Limb (tissue), 2 donors: ENCODE data around the gene WSCD2.

Experiments used
- DNase-seq, 2 donors: peaks; one replicate each; pipeline ENCODE4 v3.0.0-alpha.2; 2016; ENCODE audit errors: extremely low spot score in 2 of 2

The WSCD2 gene

DNA sequence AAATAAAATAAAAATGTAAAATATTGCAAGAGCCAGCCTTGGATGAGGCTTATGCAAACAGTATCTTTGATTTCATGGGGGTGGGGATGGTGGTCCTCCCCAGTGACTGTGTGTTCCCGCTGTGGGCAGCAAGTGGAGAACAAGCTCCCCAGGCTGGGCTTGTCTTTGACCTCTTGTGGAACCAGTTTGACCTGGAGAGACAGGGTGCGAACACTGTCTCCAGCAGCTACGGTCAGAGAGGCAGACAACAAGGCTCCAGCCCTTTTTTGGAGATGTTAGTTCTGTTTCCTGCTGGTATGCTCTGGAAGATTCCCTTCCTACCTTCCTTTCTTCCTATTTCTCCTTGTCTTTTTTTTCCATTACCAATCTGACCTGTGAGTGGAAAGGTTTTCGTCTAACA, 21.8 kb upstream of the WSCD2 start:
- DNase-seq = no peak

DNA sequence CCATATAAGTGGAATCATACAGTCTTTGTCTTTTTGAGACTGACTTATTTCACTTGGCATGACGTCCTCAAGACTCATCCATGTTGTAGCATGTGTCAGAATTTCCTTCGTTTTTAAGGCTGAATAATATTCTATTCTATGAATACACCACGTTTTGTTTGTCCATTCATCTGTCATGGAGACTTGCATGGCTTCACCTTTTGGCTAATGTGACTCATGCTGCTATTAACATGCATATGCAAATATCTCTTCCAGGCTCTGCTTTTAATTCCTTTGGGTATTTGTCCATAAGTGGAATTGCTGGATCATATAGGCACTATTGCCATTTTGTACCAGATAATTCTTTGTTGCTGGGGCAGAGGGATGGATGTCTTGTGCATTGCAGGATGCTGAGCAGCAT, 19.6 kb upstream of the WSCD2 start:
- DNase-seq = no peak

DNA sequence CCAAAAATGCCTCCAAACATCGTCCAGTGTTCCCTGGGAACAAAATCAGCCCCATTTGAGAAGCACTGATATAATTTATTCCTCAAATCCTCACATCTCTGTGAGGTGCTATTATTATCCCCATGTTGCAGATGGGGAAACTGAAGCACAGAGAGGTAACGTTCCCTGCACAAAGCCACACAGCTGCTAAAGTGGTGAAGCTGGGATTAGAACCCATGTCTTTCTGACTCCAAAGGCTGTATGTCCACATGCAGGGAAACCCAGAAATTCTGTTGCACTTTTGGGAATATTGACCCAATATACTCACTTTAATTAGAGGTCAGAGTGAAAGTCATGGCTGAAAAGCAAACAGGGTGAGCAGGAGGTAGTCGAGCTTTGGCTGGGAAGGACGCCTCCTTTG, 19.1 kb upstream of the WSCD2 start:
- DNase-seq = no peak

DNA sequence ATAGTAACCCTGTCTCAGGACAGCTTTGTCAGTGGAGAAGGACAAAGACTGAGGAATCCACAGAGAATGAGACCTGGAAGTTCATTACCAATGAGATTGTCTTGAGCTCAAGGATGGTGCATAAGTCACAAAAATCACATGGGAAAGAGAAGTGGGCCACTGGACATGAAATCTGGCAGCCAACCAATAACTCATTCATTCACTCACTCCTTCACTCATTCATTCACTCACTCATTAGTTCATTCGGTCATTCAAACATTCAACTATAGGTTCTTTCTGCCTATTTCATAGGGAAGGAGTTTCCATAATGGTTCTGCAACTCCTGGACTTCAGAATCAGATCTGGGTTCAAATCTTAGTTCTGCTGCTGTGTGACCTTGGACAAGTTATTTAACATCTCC, 18.2 kb upstream of the WSCD2 start:
- no peak for DNase-seq

DNA sequence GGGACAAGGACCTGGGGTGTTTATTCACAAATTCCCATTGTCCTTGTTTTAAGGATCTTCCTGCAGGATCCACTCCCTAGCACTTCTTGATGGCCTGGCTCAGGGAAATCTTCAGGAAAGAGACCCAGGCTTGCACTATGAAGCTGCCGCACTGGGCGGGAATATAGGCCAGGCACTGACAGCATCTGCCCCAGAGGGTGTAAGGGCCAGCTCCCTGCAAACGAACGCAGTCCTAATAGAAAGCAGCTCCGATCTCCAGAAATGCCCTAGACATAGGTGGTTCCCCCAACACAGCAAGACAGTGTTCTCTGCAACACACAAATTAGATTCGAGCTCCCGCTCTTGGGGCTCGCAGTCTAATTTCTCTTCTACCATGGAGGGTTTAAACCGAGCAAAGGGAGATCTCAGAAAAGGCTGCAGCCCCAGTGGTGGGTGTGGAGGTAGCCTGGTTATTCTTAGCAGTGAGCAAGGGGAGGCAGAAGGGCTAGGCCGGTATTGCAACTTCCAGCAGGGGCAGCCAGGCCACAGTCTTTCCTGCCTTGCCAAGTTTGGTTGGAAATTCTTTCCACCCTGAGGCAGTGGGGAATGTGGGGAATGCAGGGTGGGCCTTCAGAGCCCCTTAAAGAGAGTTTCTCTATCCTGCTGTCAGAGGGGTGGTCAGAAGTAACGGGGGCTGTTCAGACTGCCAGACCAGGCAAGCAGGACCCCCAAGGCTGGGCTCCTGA, 16.1 kb upstream of the WSCD2 start:
- peak; percentile 63 to 64 for DNase-seq

DNA sequence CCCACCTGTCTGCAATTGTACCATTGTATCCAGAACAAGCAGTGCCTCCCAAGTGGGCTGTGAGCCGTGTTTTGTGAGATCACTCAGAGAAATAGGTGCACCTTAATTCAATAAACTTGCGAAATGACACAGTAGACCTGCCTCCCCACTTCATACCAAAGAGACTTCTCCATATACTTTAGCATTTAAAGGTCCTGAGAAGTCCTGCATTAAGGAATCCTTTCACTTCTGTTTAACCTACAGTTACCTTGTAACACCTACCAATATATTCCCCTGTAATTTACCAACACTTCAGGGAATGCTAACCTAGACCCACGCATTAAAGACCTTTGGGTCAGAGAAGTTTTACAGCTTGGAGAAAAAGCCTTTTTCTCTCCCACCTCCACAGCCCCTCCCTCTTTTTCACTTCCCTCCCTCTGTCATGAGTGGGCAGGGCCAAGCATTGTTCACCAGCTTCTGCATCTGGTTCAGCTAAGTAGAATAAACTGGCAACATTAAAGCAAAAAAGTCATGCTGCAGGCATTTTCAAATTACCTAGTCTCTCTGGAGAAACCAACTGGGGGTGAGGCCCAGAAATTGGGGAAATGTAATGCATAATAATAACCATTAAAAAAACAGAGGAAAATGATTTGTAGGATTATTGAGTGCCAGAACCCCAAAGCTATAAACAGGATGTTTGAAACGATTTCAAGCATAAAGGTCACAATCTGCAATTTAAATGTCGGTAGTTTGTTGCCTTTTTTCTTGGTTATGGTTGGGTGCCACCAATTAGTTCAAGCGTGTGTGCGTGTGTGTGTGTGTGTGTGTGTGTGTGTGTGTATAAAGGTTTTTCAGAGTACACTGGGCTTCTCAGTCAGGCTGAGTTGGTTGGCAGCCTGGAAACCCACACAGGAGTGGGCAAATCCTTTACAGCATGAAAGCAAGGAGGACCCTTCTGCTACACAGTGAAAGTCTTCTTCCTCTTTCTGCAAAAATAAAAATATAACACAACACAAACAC, 13.7 kb upstream of the WSCD2 start:
- DNase-seq = peak in 1 of 2 donors; percentile 55

DNA sequence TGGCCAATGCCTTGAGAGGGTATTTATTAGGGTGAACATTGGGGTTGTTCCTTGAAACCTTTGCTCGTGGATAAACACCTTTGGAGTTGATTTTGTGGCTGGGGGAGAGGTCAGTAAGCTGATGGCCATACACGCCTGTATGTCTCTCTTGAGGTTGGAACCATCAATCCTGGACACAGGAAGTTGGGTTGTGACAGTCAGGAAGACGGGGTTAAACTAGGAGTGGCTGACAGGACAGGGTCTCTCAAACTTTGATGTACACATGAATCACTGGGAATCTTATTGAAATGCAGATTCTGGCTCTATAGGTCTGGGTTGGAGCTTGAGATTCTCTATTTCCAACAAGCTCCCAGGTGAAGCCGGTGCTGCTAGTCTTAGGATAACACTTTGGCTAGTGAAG, 12.8 kb upstream of the WSCD2 start:
- no peak for DNase-seq

DNA sequence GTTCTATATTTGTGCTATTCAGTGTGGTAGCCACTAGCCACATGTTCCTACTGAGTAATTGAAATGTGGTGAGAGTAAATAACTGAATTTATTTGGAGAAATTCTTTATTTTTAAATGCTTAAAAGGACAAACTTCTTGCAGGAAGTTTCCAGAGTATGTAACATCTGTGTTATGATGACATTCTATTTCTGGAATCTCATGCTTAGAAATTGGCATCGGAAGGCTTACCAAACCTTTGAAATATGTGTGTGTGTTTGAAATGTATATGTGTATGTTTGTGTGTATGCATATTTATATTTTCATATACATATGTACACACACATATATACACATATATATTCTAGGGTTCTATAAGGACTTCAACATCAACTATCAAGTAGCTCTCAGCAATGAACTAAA, 12.4 kb upstream of the WSCD2 start:
- DNase-seq = no peak

DNA sequence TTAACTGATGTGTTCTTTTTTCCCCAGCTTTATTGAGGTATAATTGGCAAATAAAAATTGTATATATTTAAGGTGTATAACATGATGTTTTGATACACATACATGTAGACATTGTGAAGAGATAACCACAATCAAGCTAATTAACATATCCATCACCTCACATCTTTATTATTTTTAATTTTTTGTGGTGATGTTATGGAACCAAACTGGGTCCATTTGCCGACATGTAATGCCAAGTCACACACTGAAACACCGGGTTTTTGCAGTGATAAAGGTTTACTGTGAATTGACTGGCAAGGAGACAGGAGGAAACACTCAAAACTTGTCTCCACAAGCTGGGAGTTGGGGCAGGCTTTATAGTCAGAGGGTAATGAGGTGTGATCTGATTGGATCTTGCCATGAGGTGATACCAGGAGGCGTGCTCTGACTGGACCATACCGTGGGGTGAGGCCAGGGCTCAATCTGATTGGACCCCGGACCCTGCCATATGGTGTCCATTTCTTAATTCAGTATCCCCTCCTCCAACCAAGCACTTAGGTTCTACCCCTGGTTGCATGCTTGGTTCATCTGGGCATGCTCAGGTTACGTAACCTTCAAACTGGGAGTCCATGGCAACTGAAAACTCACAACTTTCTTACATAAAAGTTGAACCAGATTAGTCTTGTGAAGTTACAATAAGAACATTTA, 11.8 kb upstream of the WSCD2 start:
- DNase-seq = no peak

DNA sequence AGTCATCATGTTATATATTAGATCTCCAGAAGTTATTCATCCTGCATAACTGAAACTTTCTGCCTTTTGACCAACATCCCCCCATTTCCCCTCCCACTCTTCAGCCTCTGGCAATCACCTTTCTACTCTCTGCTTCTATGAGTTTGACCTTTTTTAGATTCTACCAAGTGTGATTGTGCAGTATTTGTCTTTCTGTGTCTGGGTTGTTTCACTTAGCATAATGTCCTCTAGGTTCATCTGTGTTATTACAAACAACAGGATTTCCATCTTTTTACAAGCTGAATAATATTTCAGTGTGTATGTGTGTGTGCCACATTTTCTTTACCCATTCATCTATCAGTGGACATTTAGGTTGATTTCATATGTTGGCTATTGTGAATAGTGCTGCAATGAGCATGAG, 11.2 kb upstream of the WSCD2 start:
- no peak for DNase-seq

DNA sequence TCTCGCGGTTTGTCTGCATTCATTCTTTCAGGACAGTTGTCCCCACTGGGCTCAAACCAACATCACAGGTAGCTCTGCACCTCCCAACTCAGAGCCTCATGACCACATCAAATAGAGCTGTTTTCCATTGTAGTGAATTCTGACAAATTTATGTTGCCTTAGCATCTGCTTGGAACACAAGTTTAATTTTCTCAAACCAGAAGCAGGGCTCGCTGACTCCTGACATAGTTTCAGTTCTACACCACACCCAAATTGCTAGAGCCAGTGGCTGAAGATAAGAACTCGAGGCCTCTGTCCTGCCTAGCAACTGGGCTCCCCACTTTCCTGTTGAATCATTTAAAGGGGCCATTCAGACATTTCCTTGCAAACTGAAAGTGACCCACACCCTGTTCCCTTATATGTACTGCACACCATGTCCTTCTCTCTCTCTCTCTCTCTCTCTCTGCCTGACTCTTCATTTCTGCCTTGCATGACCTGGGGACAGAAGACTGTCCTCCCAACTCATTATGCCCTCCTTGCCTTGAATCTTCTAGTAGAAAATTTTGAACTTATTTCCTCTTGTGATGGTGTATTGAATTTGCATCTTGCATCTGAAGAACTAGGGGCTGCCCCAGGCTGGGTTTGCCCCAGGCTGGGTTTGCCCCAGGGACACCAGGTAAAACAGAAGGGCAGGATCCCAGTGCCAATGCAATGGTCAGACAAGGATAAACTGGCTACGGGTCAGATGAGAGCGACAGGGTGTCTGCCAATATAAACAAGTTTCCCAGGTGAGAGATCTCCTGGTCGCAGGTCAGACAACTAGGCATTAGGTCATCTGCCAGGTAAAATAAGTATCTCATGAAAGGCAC, 9.7 kb upstream of the WSCD2 start:
- no peak for DNase-seq

DNA sequence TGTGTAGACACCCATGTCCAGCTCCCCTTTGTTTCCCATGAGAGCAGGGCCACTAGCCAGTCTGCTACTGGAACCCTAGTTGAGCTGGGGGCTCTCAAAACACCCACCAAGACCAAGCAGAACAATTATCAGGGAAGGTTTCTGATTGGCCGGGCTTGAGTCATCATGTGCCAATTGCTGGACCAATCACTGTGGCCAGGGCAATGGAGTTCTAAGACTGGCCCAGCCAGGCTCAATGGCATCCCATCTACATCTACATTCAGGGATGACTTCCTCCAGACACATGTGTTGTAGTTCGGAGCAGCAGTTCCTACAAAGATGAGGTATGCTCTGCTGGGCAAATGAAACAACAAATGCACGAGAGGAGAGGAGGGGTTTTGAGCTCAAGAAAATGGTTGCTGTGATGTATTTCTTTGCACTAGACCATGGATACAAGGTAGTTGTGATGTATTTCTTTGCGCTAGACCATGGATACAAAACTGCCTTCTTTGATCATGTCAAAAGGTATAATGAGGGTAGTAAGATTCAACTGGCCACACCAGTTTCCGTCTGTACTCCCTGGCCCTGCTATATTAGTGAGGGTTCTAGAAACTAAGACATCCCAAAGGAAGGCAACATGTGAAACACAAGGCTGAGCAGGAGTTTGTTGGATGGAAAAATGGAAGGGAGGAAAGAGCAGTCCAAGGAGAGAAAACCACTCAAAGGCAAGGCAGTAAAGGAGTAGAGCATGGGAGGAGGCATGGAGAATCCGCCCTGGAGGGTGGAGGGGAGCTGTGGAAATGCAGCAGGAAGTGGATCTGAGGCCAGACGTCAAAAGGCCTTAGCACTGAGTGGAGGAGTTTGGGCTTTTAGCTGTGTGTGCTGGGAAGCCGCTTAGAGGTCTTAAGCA, 8.9 kb upstream of the WSCD2 start:
- no peak for DNase-seq

DNA sequence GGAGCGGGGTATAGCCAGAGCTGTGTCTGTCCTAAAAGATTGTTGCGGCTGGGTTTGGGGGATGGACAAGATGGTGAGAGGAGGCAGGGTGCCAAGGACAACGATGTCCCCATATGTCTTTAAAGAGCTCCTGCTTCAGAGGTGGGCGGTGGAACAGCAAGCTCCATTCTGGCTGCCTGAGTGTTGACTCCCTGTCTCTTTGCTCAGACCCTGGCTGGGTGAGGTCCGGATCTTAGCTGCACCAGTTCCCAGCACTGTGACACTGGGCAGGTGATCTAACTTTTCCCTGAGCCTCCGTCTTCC, 8.3 kb upstream of the WSCD2 start:
- no peak for DNase-seq

DNA sequence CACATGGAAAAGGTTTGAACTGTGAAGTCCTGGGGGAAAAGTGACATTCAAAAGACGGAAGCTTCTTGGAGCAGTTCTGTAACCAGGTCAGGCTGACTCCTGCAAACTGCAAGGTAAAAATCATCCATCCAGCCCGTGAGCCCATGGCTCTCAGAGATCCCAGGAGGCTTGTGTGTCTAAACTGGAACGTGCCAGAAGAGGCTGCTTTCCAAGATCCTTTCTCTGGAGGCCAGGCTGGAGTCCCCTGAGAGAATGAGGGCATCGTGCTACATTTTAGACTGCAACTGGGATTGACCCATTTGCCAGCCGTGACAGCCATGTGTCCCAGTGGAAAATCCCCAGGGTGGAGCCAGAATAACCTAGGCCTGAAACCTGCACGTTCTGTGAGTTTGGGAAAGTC, 7.8 kb upstream of the WSCD2 start:
- DNase-seq = no peak

DNA sequence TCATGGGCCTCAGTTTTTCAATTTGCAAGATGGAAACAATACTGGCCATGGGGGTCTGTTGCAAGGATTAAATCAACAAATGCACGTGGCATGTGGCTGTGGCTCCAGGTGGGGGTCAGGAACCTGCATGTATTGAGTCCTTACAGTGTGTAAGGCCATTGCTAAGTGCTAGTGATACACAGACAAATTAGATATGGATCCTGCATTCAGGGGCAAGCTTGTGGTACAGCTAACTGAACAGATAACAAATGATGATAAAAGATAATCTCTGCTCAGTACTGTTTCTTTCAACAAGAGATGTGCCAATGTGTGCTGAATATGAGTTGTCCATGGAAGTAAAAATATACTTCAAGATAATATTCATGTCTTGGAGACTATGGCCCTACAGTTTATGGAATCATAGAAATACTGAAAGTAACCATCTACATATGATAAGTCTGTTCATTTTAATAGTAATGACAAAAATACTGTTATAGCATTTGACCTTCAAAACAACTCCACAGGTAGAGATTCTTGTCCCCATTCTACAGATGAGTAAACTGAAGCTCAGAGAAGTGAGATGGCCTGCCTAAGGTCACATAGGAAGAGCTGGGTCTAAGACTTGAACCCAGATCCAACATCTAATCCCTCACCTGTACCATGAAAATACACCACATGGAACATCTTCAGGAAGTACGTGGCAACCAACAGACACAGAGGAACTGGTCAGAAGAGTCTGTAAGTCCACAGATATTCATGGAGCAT, 7.2 kb upstream of the WSCD2 start:
- DNase-seq = no peak

DNA sequence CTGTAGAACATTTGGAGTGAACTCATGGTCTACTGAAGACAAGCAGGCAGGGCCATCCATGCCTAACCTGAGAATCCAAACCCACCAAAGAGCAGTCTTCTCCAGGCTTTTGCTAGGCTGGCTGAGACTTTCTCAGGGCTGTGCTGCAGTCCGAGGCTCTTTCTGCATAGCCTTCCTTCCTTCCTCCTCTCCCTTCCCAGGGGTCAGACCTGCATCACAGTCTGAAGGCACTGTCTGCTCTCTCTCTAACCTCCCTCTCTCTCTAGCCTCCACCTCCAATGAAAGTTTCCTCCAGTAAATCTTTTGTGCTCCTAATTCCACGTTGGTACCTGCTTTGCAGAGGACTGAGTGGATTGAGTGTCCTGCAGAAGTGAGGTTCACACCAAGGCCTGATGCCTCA, 6.4 kb upstream of the WSCD2 start:
- no peak for DNase-seq

DNA sequence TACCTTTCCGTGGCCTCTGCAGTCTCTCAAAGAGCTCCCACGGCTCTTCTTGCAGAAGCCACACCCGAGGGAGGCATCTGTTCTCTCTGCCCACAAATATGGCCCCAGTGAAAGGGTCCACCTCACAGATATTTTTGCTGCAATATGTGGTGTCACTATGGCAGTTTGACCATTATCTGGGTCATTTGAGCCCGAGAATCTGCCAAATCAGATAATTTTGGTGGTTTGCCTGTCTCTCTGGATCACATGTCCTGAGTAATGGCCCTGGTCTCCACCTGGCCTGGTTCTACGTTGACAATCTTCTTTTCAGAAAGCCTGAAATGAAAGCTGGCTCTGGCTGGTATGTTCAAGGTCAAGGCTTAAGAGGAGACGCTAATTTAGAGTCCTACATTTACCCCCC, 5.7 kb upstream of the WSCD2 start:
- DNase-seq = no peak

DNA sequence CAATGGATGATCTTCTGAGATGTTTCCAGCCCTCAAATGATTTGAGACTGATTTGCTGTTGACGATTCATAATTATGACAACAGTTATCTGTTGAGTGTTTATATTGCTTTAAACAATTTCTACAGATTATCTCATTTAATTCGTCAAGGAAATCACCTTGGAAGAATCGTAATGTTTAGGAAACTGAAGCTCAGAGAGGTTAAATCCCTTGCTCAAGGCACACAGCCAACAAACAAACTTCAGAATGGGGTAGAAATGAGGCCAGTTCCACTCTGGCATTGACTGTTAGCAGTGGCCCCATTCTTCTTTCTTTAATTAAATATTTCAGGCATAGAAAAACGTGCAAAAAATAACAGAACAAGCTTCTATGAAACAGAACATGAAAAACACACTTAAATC, 4.0 kb upstream of the WSCD2 start:
- no peak for DNase-seq

DNA sequence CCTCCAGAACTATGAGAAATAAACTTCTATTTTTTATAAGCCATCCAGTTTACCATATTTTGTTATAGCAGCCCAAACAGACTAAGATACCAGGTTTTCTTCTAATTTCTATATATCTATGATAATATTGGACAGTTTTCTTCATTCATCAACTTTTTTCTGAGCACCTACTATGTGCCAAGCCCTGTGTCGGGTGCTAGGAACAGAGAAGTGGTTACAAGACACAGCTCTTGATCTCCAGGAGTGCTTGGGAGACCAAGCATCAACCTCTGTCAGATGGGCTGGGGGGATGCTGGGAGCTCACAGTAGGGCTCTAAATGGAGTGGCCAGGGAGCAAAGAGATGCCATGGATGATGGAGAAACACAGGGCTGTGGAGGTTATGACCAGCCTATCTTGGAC, 2.9 kb upstream of the WSCD2 start:
- no peak for DNase-seq

DNA sequence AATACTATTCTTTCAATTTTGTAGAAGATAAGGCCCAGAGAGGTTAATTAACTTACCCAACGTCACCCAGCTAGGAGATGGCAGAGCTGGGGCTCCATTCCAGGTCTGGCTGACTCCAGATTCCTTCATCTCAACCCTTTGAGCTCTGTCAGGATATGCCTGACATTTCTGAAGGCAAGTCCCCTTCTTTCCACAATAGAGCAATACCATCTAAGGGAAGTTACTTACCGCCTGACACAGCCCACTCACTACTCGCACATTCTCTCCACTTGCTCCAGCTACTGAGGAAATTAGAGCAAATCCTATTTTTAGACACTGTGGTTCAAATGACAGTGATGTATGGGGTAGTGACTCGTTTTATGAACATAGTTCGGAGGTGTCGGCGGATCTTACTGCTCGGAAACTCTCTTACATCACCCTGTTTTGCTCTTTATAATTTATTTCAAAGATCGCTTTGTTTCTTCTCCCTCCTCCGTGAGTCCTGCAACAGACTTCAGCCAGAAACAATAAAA, 2.0 kb upstream of the WSCD2 start:
- no peak for DNase-seq
